HepG2 (cell line): ENCODE data around the gene RTEL1. TPM values are rescaled to one million over a fixed set of nuclear protein-coding genes. Genes with fewer than 3 reads are reported as not detected.

Experiments
- ATAC-seq: fragments of 200-7000 bp; cut with Tn5 transposase; 3 replicates; pipeline ENCODE4 v1.9.1; 2020; ENCODE audit warnings: mild to moderate bottlenecking, moderate library complexity
- BruUV-seq: library from RNA; stranded (reverse); fragments of 400-500 nt; replicated peaks from 2 replicates; lab custom pipeline; 2021; lab: Mats Ljungman, UMichigan
- CTCF ChIA-PET: fragments of 300-600 bp; formaldehyde crosslinking; extraction: SDS; loops from one replicate; lab custom pipeline; 2021; ENCODE audit warnings: low total read pairs, inconsistent platforms, low intra/inter-chr PET ratio; lab: Yijun Ruan, JAX
- POLR2A ChIA-PET: fragments of 350-600 bp; sonication (Branson Sonifier 250); formaldehyde crosslinking; loops from one replicate; lab custom pipeline; 2020; ENCODE audit warnings: antibody characterized with exemption, inconsistent platforms; lab: Yijun Ruan, JAX
- DNase-seq: peaks from one replicate; pipeline ENCODE4 v3.0.0-alpha.2; 2015; ENCODE audit warnings: low spot score
- FAIRE-seq: peaks from 3 replicates; lab custom pipeline; 2011; peaks lifted over from hg19 to GRCh38; lab: Jason Lieb, UNC
- H2AFZ ChIP-seq: one replicate; pipeline ENCODE4 v1.6.1; 2011; ENCODE audit warnings: low read length, inconsistent platforms
- H3K27ac ChIP-seq: fragments of 300-600 bp; 3 replicates; pipeline ENCODE4 v1.8.0; 2011; ENCODE audit warnings: mixed run types, mild to moderate bottlenecking, mixed read lengths, low read length, inconsistent platforms; ENCODE audit not compliant: insufficient read depth; ENCODE audit errors: extremely low read length
- H3K27me3 ChIP-seq, 2 experiments: fragments of 200-600 bp in 1 of 2; 2 replicates in 1 of 2; 3 replicates in 1 of 2; pipeline versions ENCODE4 v1.6.0 to v1.8.0; 2011; ENCODE audit warnings: low read length in 2 of 2, mild to moderate bottlenecking in 2 of 2, moderate library complexity in 2 of 2, inconsistent platforms in 1 of 2; ENCODE audit not compliant: insufficient read depth in 2 of 2, control insufficient read depth in 1 of 2
- H3K36me3 ChIP-seq, 2 experiments: fragments of 200-600 bp in 1 of 2; replicated peaks in 1 of 2; 2 replicates in 1 of 2; 3 replicates in 1 of 2; pipeline versions ENCODE4 v1.5.1 to v1.8.0; 2011; ENCODE audit warnings: low read length in 2 of 2, inconsistent platforms in 1 of 2; ENCODE audit not compliant: insufficient read depth in 2 of 2, control insufficient read depth in 1 of 2
- H3K4me1 ChIP-seq: 2 replicates; pipeline ENCODE4 v1.5.1; 2012; ENCODE audit warnings: low read length, inconsistent platforms; ENCODE audit not compliant: insufficient read depth
- H3K4me2 ChIP-seq: 2 replicates; pipeline ENCODE4 v1.6.0; 2011; ENCODE audit warnings: low read depth, low read length, inconsistent platforms
- H3K4me3 ChIP-seq, 3 experiments: fragments of 200-600 bp in 1 of 3; sonication (generic), shearing (Covaris generic) in 1 of 3; replicated peaks in 1 of 3; 2 replicates each; pipeline ENCODE4 v1.5.1; 2011 to 2016; ENCODE audit warnings: low read length in 3 of 3, inconsistent platforms in 2 of 3, low read depth in 2 of 3, mild to moderate bottlenecking in 2 of 3, control low read depth in 1 of 3, mixed read lengths in 1 of 3; ENCODE audit not compliant: insufficient read depth in 1 of 3
- H3K79me2 ChIP-seq: one replicate; pipeline ENCODE4 v1.6.1; 2011; ENCODE audit warnings: low read length, inconsistent platforms; ENCODE audit not compliant: insufficient read depth
- H3K9ac ChIP-seq: 2 replicates; pipeline ENCODE4 v1.6.0; 2011; ENCODE audit warnings: mild to moderate bottlenecking, low read depth, low read length, inconsistent platforms; ENCODE audit not compliant: insufficient read depth
- H3K9me3 ChIP-seq: 2 replicates; pipeline ENCODE4 v1.5.1; 2012; ENCODE audit warnings: mild to moderate bottlenecking, low read length
- H4K20me1 ChIP-seq: 2 replicates; pipeline ENCODE4 v1.6.0; 2011; ENCODE audit warnings: inconsistent platforms, mild to moderate bottlenecking, low read length, moderate library complexity; ENCODE audit not compliant: insufficient read depth
- NONO ChIP-seq, 2 experiments: fragments of 450-650 bp in 1 of 2; sonication (generic) in 1 of 2; formaldehyde crosslinking in 1 of 2; IDR thresholded peaks in 1 of 2; conservative IDR thresholded peaks in 1 of 2; 2 replicates each; pipeline versions ENCODE4 v1.6.1 to v1.8.0; 2017 to 2022; ENCODE audit warnings: mild to moderate bottlenecking in 1 of 2, missing genetic modification reagents in 1 of 2, moderate library complexity in 1 of 2
- POLR2A ChIP-seq, 2 experiments: IDR thresholded peaks; 2 replicates each; pipeline ENCODE4 v1.6.1; 2011; ENCODE audit warnings: low read depth in 2 of 2, low read length in 2 of 2, mild to moderate bottlenecking in 1 of 2, moderate library complexity in 1 of 2; ENCODE audit not compliant: insufficient read depth in 1 of 2
- TBX3 ChIP-seq: fragments of 450-650 bp; IDR thresholded peaks from 2 replicates; pipeline ENCODE4 v1.6.1; 2017; ENCODE audit warnings: antibody characterized with exemption, mild to moderate bottlenecking, inconsistent platforms, borderline replicate concordance
- ZNF263 ChIP-seq: sonication (generic); formaldehyde crosslinking; IDR thresholded peaks from 2 replicates; pipeline ENCODE4 v1.4.0; 2020; ENCODE audit warnings: missing genetic modification reagents
- ZNF430 ChIP-seq: sonication (generic); formaldehyde crosslinking; IDR thresholded peaks from 2 replicates; pipeline ENCODE4 v1.9.0; 2021; ENCODE audit warnings: mild to moderate bottlenecking, missing genetic modification reagents
- WGBS: methylation state at CpG from one replicate; pipeline ENCODE4 v1.1.6; 2017; ENCODE audit warnings: low lambda C conversion rate; 5-methylcytosine and 5-hydroxymethylcytosine counted together
- in situ Hi-C: cut with HindIII; loops from 2 replicates; pipeline ENCODE4 v1.10.0; 2017; ENCODE audit warnings: low pct_unique_long_range_greater_than_20kb; ENCODE audit not compliant: extremely low pct_ligation_motif_present
- intact Hi-C: fragments of 100-400 bp; cut with micrococcal nuclease; formaldehyde crosslinking; loops from one replicate; pipeline ENCODE4 v1.10.0; 2022; ENCODE audit not compliant: unreplicated experiment
- polyA plus RNA-seq, 8 experiments: library from polyadenylated mRNA; depleted of rRNA in 3 of 8; stranded (reverse) in 7 of 8; unstranded in 1 of 8; fragments of >200 nt; fragmentation: Illumina TruSeq in 4 of 8; extraction: Trizol in 4 of 8; gene quantifications; 2 replicates each; pipeline versions ENCODE4 v1.2.1 to v1.2.3, GENCODE V29; 2011 to 2016; ENCODE audit warnings: low read depth in 4 of 8, missing spikeins in 1 of 8, mixed read lengths in 1 of 8; ENCODE audit not compliant: insufficient read depth in 1 of 8
- total RNA-seq, 5 experiments: library from RNA; depleted of rRNA; stranded (reverse); fragments of >200 nt; fragmentation: Illumina TruSeq; extraction: Trizol; gene quantifications; 2 replicates each; pipeline ENCODE4 v1.2.3, GENCODE V29; 2016; ENCODE audit warnings: low read depth in 1 of 5
- TF ChIP-seq, protein P1 (sequence below): sonication (generic); formaldehyde crosslinking; IDR thresholded peaks from 2 replicates; pipeline ENCODE4 v1.5.0; 2020; ENCODE audit warnings: mild to moderate bottlenecking, missing genetic modification reagents
- TF ChIP-seq, protein P2 (sequence below): sonication (generic); formaldehyde crosslinking; conservative IDR thresholded peaks from 2 replicates; pipeline ENCODE4 v1.4.0; 2020; ENCODE audit warnings: missing genetic modification reagents

Gene RTEL1
- total and polyA plus RNA-seq, 2 of the 13 experiments (the other 11 are each of a cell fraction or from before 2014, with no cell fraction given): 21.8 to 36.4 TPM

DNA sequence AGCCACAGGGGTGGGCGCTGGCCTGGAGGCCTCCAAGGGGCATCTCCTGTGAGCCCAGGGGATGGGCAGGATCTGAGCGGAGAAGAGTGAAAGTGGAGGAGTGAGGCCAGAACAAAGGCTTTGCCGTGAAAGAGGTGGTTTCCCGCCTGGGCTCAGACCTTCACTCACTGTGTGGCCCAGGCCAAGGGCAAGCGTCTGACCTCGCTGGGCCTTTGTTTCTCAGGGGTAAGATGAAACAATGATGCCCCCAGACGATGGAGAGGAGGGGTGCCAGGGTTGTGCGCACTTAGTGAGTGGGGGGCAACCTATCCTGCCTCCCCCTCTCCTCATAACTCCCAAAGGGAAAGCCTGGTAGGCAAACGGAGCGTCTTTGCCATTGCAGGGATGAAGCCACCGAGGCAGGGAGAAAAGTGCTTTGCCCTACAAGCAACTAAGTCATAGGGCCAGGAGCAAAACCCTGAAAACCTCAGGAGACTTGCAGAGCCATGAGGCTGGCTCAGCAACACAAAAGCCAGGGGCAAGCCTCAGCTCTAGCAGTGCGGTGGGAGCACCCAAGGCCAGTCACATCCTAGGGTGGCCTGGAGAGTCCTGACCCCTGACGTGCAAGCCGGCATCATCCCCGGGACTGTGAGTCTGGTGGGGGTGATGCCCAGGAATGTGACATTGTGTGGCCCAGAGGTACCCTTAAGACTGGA, 4.0 kb upstream of the RTEL1 start (continued):
- TF ChIP-seq, protein P1, sequence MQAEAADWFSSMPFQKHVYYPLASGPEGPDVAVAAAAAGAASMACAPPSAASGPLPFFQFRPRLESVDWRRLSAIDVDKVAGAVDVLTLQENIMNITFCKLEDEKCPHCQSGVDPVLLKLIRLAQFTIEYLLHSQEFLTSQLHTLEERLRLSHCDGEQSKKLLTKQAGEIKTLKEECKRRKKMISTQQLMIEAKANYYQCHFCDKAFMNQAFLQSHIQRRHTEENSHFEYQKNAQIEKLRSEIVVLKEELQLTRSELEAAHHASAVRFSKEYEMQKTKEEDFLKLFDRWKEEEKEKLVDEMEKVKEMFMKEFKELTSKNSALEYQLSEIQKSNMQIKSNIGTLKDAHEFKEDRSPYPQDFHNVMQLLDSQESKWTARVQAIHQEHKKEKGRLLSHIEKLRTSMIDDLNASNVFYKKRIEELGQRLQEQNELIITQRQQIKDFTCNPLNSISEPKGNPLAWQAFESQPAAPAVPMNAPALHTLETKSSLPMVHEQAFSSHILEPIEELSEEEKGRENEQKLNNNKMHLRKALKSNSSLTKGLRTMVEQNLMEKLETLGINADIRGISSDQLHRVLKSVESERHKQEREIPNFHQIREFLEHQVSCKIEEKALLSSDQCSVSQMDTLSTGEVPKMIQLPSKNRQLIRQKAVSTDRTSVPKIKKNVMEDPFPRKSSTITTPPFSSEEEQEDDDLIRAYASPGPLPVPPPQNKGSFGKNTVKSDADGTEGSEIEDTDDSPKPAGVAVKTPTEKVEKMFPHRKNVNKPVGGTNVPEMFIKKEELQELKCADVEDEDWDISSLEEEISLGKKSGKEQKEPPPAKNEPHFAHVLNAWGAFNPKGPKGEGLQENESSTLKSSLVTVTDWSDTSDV (CRISPR knock-in tag): 0 out of 2 replicates have a peak, but pooled peaks have one; percentile 47
- TF ChIP-seq ZNF263 (CRISPR knock-in tag) (0 out of 2 replicates have a peak, but pooled peaks have one; percentile 20), NONO (IDR thresholded peaks at IDR 0.05) (no peak), NONO (CRISPR knock-in tag; conservative IDR thresholded peaks at IDR 0.05) (0 out of 2 replicates have a peak, but pooled peaks have one; percentile 1)
- TF ChIP-seq, protein P2, sequence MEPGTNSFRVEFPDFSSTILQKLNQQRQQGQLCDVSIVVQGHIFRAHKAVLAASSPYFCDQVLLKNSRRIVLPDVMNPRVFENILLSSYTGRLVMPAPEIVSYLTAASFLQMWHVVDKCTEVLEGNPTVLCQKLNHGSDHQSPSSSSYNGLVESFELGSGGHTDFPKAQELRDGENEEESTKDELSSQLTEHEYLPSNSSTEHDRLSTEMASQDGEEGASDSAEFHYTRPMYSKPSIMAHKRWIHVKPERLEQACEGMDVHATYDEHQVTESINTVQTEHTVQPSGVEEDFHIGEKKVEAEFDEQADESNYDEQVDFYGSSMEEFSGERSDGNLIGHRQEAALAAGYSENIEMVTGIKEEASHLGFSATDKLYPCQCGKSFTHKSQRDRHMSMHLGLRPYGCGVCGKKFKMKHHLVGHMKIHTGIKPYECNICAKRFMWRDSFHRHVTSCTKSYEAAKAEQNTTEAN (CRISPR knock-in tag): no peak

DNA sequence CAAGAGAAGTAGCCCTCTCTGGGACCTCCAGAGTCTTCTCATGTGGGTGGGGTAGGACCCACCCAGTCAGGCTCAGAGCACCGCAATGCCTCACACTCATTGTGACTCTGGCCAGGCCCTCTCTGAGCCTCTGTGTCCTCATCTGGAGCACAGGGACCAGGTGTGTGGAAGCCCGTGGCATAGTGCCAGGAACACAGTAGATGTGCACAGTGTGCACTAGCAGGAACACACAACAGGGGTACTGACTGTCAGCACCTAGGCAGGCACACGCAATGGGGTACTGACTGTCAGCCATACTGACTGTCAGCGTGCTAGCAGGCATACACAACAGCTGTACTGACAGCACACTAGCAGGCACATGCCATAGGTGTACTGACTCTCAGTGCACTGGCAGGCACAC, 2.9 kb upstream of the RTEL1 start:
- CTCF ChIA-PET: no interaction called here
- H3K4me3 ChIP-seq: no peak overlapping the region
- TF ChIP-seq POLR2A (IDR thresholded peaks at IDR 0.05; ENCODE audit: insufficient read depth in 1 of 2, low read depth in 2 of 2, low read length in 2 of 2): 0 out of 4 replicates have a peak, but pooled peaks of 1 of the 2 experiments have one; percentile 26
- TF ChIP-seq TBX3: 0 out of 2 replicates have a peak, but pooled peaks have one; percentile 26
- no peak for TF ChIP-seq ZNF430 (CRISPR knock-in tag)
- TF ChIP-seq, all 625 proteins: peak for 2
- no peaks in the 10 kb centered on the region for H3K9me3 ChIP-seq
- H3K27me3 ChIP-seq: no peaks in the 10 kb centered on the region; a peak in 1 of 5 replicates
- BruUV-seq: no TSS peak
- no peaks in the 10 kb centered on the region for H3K36me3 ChIP-seq
- H3K79me2 ChIP-seq: peaks cover 21% of the 10 kb centered on the region
- ATAC-seq: no peak
- POLR2A ChIA-PET: interaction anchor here (1.6 kb wide), 1 partner anchor 13 kb away, joined by 5 read pairs; no protein-coding TSS in a partner anchor
- H3K9ac ChIP-seq: no peak overlapping the region
- in situ Hi-C loops: no loop called here
- peaks cover 49% of the 10 kb centered on the region for H3K4me1 ChIP-seq
- no peak overlapping the region for H3K27ac ChIP-seq
- peaks cover 3% of the 10 kb centered on the region; the same call in 1 of the 2 replicates for H4K20me1 ChIP-seq
- intact Hi-C loops: loop anchor here (10.0 kb wide), 1 partner anchor 120 kb away; the partner anchor contains the start of gene PTK6
- no peak overlapping the region for H2AFZ ChIP-seq
- H3K4me2 ChIP-seq: no peak overlapping the region
- 21% methylated on average over 2 of the region's 4 CpGs for WGBS
- no peak for DNase-seq
- no peak for FAIRE-seq
